ENCODE measurements around the gene RIF1.

- no peak for TF ChIP-seq CTCF (IDR thresholded peaks at IDR 0.05)
- no peak for TF ChIP-seq POLR2A (IDR thresholded peaks at IDR 0.05)
- no peak for TF ChIP-seq POLR2AphosphoS5 (IDR thresholded peaks at IDR 0.05)
- TF ChIP-seq EP300 (IDR thresholded peaks at IDR 0.05), result no peak
Measured at GRCh38 chr2:151486053-151486452, 76.4 kb downstream of the RIF1 start.

Measured in suprapubic skin (tissue), 4 donors.